NCI-H1048 (cell line): ENCODE data around the gene CFAP161.
"Not testable (repeated sequence)": the region's sequence is repeated elsewhere in the genome, so short reads cannot be mapped to it uniquely, and the experiment has no call there.

Experiments used
- DNase-seq: peaks from one replicate; lab custom pipeline; 2025; lab: John Stamatoyannopoulos, UW

CFAP161 gene

GRCh38 chr15:81158561-81158960, 24.5 kb downstream of the CFAP161 start:
- not testable (repeated sequence) for DNase-seq

DNA sequence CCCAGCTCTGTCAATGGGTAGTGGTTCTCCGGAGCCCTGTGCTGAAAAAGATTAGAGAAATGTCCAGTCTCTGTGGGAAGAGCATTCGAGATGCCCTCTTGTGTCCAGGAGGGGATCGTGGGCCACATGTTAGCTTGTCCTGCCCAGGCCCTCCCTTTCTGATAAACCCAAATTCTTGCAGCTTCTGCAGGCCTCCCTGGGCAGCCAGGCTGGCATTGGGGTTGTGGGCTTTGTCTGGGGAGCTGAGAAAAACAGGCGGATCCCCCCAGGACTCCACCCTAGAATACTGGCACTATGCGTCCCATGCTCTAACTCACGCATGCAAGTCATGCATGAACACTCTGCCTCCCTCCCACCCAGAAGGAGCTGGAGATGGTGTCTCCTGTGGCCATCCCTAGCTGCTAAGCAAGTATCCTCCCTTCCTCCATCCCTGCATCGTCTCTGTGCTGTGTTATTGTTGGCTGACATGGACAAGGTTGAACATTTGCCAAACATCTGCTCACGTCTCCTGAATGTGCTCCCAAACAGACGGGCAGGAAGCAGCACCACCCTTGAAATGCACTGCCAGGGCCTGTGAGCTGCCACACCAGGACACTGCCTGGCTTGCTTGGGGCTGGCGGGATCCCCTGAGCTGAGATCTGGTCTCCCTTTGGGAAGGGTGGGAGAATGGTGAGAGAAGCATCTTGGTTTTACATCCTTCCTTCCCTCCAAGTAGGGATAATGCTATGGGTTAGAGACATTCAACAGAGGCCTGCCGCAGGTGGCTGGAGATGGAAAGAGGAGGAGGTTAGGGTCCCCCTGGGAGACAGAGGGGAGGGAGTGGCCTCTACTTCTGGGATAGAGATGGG, 26.5 kb downstream of the CFAP161 start:
- no peak for DNase-seq

- no peak for DNase-seq
Observed at GRCh38 chr15:81161160-81161673, 27.1 kb downstream of the CFAP161 start.

DNA sequence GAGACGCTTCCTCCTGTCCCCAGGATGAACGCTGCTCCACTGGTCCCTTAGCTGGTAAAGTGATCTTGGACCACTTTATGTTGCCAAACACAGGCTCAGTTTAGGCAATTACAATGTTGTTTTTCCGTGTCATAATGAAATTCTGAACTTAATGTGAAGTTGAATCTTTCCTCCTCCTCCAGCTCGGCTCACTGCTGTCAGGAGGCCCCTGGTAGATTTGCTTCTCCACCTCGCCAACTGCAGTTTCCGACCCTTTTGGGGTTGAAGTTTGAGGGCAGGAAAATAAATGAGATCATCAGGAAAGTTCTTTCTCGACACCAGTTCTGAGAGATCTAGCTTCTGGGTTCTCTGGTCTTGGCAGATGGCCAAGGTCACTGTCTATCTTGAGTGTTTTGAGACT, 27.8 kb downstream of the CFAP161 start:
- no peak for DNase-seq

- no peak for DNase-seq
Observed at GRCh38 chr15:81163961-81164800, 30.1 kb downstream of the CFAP161 start.

DNA sequence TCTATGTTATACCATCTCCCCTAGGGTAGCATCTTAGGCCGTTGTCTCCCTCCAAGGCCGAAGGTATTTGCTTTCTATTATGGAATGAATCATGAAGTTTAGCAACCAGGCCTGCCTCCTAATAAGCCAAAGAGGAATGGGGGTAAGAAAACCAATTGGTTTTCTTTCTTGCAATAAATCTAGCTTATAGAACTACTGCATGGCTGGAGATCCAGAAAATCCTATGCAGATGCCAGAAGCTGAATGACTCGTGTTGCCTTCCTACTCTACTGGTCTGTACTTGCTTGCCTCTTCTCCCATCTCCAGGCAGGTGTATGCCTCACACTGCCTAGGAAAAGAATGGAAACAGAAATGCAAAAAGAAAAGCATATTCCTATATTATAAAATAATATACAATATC, 31.5 kb downstream of the CFAP161 start:
- no peak for DNase-seq

- DNase-seq, result no peak
Observed at GRCh38 chr15:81166636-81167305, 32.7 kb downstream of the CFAP161 start.

DNA sequence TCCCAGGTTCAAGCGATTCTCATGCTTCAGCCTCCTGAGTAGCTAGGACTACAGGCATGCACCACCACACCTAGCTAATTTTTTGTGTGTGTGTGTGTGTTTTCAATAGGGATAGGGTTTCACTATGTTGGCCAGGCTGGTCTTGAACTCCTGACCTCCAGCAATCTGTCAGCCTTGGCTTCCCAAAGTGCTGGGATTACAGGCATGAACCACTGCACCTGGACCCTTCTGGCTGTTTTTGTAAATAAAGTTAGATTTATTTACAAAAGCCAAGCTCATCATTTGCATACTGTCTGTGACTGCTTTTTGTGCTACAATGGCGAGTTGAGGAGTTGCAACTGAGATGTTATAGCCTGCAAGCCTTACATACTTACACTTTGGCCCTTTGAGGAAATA, 34.1 kb downstream of the CFAP161 start:
- DNase-seq, result no peak

- DNase-seq, result no peak
Observed at GRCh38 chr15:81168644-81169043, 34.6 kb downstream of the CFAP161 start.

GRCh38 chr15:81170511-81170910, 36.4 kb downstream of the CFAP161 start:
- DNase-seq, result no peak

- DNase-seq, result no peak
Observed at GRCh38 chr15:81171286-81171685, 37.2 kb downstream of the CFAP161 start.

GRCh38 chr15:81174125-81174791, 40.2 kb downstream of the CFAP161 start:
- DNase-seq, result no peak

- no peak for DNase-seq
Observed at GRCh38 chr15:81174792-81175327, 40.8 kb downstream of the CFAP161 start.

DNA sequence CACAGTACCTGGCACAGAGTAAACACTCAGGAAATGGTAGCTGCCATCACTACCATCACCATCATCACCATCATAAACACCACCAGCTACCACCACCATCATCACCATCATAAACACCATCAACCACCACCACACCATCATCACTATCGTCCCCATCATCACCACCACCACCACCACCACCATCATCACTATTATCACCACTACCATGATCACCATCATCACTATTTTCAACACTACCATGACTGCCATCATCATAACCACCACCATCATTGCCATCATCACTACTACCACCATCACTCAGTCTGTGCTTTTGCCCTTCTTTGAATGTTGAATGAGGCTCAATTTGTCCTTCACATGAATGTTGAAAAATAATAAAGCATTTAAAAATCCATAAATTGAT, 41.4 kb downstream of the CFAP161 start:
- no peak for DNase-seq

- no peak for DNase-seq
Observed at GRCh38 chr15:81176291-81176893, 42.3 kb downstream of the CFAP161 start.

DNA sequence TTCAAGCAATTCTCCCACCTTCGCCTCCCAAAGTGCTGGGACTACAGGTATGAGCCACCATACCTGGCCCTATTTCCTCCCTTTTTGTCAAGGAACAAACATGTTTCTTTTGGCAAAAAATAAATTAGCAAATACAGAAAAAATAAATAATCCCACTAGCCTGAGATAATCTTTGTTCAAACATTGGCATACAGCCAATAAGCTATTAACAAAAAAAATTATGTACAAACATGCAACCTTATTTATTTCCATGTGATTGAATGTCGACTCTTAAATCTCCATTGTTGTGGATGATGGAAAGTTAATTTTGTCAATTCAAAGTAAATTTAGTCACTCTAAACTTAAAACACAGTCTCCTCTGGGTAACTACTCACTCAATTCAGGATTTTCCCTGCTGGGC, 44.3 kb downstream of the CFAP161 start:
- DNase-seq, result no peak

GRCh38 chr15:81181220-81181619, 47.1 kb downstream of the CFAP161 start:
- no peak for DNase-seq

GRCh38 chr15:81182031-81182755, 48.1 kb downstream of the CFAP161 start:
- no peak for DNase-seq

- no peak for DNase-seq
Observed at GRCh38 chr15:81182756-81183438, 48.8 kb downstream of the CFAP161 start.

DNA sequence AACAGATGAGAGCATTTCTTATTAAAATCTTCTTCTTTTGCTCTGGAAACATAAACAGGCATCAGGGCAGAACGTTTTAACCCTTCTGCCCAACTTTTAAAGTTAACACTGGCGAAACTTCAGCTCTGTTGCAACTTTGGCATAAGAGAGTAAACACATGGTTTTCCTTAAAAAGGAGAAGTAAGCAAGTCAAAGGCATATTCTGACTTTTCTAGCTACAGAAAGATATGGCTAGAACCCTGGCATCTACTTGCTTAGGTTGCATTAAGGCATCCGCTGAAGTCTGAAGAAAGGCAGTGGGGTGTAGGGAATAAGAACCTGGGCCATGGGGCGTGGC, 49.3 kb downstream of the CFAP161 start:
- DNase-seq, result no peak
